ENCODE measurements around the gene FADS3. TPM values are rescaled to one million over a fixed set of nuclear protein-coding genes. Genes with fewer than 3 reads are reported as not detected.

Gene FADS3
- total RNA-seq, 1 donor from 2014 or later: 10.1 TPM

DNA sequence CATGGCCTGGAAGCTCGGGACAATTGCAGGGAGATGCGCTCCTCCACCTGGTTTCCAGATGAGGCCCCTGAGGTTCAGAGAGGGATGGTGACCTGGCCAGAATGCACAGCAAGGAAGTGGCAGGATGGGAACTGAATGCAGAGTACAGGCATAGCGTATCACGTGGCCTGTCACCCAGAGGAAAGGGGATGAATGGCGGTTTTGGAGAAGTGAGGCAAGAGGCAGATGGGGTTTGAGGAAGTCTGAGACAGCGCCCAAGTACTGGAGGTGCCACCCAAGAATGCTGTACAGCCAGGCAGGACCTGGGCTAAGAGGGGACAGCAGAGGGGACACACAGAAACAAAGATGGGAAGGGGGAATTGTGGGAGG, 21.2 kb upstream of the FADS3 start:
- Histone ChIP-seq H3K79me2 (ENCODE audit: low read depth) (no peaks in the 10 kb centered on the region), H2AFZ (replicated peaks) (no peak overlapping the region), H3F3A (ENCODE audit: low read depth) (peaks cover 2% of the 10 kb centered on the region), H3K9ac (no peak overlapping the region), H3K27ac (no peak overlapping the region), H3K4me2 (no peak overlapping the region), H3K27me3 (peaks cover 19% of the 10 kb centered on the region), H3K36me3 (no peaks in the 10 kb centered on the region), H3K9me3 (ENCODE audit: low read depth) (no peaks in the 10 kb centered on the region), H3K4me1 (no peaks in the 10 kb centered on the region), H4K20me1 (ENCODE audit: low read depth) (no peaks in the 10 kb centered on the region), H3K4me3 (no peak overlapping the region)
- Mint-ChIP-seq H3K9me3 (no peaks in the 10 kb centered on the region), H3K4me1 (peaks cover 6% of the 10 kb centered on the region), H3K27ac (peak overlapping the region; percentile 57), H3K27me3 (ENCODE audit: insufficient read depth, low read depth) (peaks cover 6% of the 10 kb centered on the region), H3K36me3 (no peaks in the 10 kb centered on the region), H3K4me3 (no peak overlapping the region)
- TF ChIP-seq, protein P1, sequence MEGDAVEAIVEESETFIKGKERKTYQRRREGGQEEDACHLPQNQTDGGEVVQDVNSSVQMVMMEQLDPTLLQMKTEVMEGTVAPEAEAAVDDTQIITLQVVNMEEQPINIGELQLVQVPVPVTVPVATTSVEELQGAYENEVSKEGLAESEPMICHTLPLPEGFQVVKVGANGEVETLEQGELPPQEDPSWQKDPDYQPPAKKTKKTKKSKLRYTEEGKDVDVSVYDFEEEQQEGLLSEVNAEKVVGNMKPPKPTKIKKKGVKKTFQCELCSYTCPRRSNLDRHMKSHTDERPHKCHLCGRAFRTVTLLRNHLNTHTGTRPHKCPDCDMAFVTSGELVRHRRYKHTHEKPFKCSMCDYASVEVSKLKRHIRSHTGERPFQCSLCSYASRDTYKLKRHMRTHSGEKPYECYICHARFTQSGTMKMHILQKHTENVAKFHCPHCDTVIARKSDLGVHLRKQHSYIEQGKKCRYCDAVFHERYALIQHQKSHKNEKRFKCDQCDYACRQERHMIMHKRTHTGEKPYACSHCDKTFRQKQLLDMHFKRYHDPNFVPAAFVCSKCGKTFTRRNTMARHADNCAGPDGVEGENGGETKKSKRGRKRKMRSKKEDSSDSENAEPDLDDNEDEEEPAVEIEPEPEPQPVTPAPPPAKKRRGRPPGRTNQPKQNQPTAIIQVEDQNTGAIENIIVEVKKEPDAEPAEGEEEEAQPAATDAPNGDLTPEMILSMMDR (IDR thresholded peaks at IDR 0.05): no peak
- TF ChIP-seq EZH2phosphoT487 (IDR thresholded peaks at IDR 0.05) (no peak), EZH2 (IDR thresholded peaks at IDR 0.05) (no peak)
- DNase-seq (ENCODE audit: low spot score): no peak

DNA sequence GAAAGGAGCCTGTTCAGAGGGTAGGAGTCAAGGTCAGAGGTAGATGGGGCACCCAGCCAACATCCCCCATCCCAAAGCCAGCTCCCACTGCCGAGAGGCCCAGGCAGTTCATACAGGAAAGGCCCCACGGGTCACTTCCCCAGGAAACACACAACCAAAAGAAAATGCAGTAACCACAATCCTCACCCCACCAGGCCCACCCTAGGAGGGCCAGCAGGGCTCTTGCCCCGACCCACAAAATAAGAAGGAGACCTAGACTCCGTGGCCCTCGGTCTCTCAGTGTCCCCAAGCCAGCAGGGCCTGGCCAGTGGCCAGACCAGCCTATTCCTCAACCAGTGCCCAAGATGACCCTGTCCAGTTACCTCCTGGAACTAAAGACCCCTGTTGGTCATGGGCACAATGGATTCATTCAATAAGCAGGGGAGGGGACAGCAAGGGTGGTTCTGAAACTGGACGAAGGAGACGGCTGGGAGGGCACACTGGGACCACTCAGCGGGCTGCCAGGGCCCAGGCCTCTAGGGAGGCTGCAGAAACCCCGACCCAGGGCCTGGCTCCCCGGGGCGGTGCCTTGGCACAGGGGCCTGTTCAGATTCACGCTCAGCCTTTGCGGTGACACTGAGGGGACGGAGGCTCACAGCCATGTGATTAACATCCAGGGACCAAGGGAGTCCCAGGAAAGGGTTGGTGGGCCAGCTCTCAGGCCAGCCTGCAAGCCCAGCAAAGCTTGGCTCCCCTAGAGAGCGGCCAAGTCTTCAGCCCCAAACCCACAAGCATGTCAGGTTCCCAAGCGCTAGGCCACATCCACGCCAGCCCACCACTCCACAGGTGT, 20.6 kb upstream of the FADS3 start:
- Mint-ChIP-seq H3K36me3 (no peaks in the 10 kb centered on the region), H3K4me3 (no peak overlapping the region), H3K27ac (peak overlapping the region; percentile 57), H3K27me3 (ENCODE audit: insufficient read depth, low read depth) (peaks cover 6% of the 10 kb centered on the region), H3K4me1 (peaks cover 6% of the 10 kb centered on the region), H3K9me3 (no peaks in the 10 kb centered on the region)
- TF ChIP-seq, protein P1 (IDR thresholded peaks at IDR 0.05): no peak
- TF ChIP-seq EZH2 (IDR thresholded peaks at IDR 0.05) (no peak), EZH2phosphoT487 (IDR thresholded peaks at IDR 0.05) (no peak)
- peaks cover 13% of the 10 kb centered on the region for H3K27me3 ChIP-seq
- H3K4me2 ChIP-seq: no peak overlapping the region
- H3K27ac ChIP-seq: no peak overlapping the region
- H3K4me3 ChIP-seq: no peak overlapping the region
- H3K4me1 ChIP-seq: no peaks in the 10 kb centered on the region
- peaks cover 3% of the 10 kb centered on the region for H3F3A ChIP-seq (ENCODE audit: low read depth)
- no peak overlapping the region for H3K9ac ChIP-seq
- DNase-seq (ENCODE audit: low spot score): no peak
- no peaks in the 10 kb centered on the region for H4K20me1 ChIP-seq (ENCODE audit: low read depth)
- H3K79me2 ChIP-seq (ENCODE audit: low read depth): no peaks in the 10 kb centered on the region
- no peak overlapping the region for H2AFZ ChIP-seq (replicated peaks)
- no peaks in the 10 kb centered on the region for H3K36me3 ChIP-seq
- no peaks in the 10 kb centered on the region for H3K9me3 ChIP-seq (ENCODE audit: low read depth)

DNA sequence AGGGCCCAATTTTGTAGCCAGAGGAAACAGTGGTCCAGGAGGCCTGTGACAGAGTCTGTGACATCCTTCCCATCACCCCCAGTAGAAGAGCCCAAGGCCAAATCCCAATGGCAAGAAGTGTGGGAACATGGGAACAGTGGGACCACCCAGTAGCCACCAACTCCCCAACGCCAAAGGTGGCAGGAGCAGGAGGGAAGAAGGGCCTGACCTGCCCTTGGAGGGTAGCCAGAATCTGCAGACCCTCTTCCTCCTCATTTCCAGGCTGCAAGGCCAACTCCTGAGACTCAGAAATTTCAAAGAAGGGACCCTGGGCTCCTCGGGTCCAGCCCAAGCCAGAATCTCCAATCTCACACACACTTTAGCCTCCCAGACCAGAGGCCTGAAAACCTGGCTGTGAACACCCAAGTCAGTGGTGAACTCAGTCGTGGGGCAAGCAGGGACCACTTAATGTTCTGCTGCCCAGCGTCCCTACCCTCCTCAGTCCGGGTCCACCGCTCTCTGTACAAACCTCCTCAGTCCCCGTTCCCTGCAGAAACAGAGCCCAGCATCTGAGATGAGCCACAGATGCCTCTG, 19.9 kb upstream of the FADS3 start:
- Histone ChIP-seq H3K79me2 (ENCODE audit: low read depth) (no peaks in the 10 kb centered on the region), H3F3A (ENCODE audit: low read depth) (peaks cover 3% of the 10 kb centered on the region), H2AFZ (replicated peaks) (no peak overlapping the region), H3K9me3 (ENCODE audit: low read depth) (no peaks in the 10 kb centered on the region), H3K27ac (no peak overlapping the region), H3K9ac (no peak overlapping the region), H3K4me3 (no peak overlapping the region), H3K4me1 (no peaks in the 10 kb centered on the region), H3K27me3 (peaks cover 6% of the 10 kb centered on the region), H3K36me3 (no peaks in the 10 kb centered on the region), H3K4me2 (no peak overlapping the region), H4K20me1 (ENCODE audit: low read depth) (no peaks in the 10 kb centered on the region)
- Mint-ChIP-seq H3K9me3 (no peaks in the 10 kb centered on the region), H3K36me3 (no peaks in the 10 kb centered on the region), H3K27ac (peak overlapping the region; percentile 37), H3K27me3 (ENCODE audit: insufficient read depth, low read depth) (peaks cover 6% of the 10 kb centered on the region), H3K4me3 (no peak overlapping the region), H3K4me1 (peaks cover 9% of the 10 kb centered on the region)
- TF ChIP-seq EZH2 (IDR thresholded peaks at IDR 0.05) (no peak), EZH2phosphoT487 (IDR thresholded peaks at IDR 0.05) (no peak)
- TF ChIP-seq, protein P1 (IDR thresholded peaks at IDR 0.05): no peak
- no peak for DNase-seq (ENCODE audit: low spot score)
